HG03432 (cell line): Measurements from ENCODE around the gene DUS2.
"Not testable (repeated sequence)": the region's sequence is repeated elsewhere in the genome, so short reads cannot be mapped to it uniquely, and the experiment has no call there.

Source experiments
- ATAC-seq: cut with Tn5 transposase; IDR thresholded peaks from one replicate; pipeline ENCODE4 v1.9.1; 2021; ENCODE audit warnings: mild to moderate bottlenecking, moderate library complexity; ENCODE audit not compliant: unreplicated experiment

The DUS2 gene

GRCh38 chr16:68115851-68116250 is 92.8 kb downstream of the DUS2 start:
- ATAC-seq, result no peak

DNA sequence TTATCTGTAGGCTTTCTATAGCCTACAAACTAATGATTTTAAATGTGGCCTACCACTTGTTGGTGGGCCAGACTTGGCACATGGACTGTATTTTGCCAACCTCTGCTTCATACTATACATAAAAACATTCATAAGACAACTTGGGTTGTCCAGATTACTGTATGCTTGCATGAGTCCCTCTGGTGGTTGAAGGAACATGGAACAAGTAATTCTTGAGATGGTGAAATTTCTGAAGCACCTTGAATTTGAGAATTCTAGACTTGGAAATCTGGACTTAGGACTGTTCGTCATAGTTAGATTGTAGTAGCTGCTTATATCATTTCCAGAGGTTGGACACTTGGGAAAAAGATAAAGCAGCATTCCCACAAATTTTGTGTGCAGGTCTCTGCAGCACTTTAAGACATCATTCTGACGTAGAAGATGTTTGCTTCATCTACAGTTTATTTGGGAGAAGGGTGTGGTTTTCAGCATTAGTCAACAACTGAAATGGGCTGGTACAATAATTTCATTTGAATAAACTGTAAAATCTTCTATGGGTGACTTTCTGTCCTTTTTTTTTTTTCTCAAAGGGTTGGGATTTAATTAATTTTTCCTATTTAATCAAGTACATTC is 93.3 kb downstream of the DUS2 start:
- ATAC-seq, result no peak

DNA sequence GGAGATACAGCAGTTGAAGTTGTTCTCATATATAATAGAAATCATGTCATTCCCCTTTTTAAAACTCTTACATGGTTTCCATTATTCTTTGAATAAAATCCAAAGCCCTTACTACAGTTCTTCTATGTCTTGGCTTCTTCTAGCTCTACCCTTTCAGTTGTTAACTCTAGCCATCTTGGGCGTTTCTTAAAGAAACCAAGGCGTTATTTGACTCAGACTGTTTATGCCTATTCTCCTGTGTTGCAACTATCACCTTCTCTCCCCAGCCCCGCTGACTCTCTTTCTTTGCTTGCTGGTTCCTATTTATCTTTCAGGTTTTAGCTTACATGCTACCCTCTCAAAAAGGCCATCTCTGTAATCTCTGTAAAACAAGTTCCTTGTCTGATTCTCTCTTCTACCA is 94.8 kb downstream of the DUS2 start:
- ATAC-seq, result no peak

DNA sequence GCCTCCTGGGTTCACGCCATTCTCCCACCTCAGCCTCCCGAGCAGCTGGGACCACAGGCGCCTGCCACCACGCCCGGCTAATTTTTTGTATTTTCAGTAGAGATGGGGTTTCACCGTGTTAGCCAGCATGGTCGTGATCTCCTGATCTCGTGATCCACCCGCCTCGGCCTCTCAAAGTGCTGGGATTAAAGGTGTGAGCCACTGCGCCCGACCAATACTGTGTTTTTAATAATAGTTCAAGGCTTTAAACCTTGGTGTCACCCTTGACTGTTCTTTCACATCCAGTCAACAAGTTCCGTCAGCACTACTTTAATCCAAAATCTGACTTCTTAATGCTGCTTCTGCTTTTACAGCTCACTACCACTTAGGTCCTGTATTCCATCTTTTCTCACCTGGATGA is 95.9 kb downstream of the DUS2 start:
- not testable (repeated sequence) for ATAC-seq

DNA sequence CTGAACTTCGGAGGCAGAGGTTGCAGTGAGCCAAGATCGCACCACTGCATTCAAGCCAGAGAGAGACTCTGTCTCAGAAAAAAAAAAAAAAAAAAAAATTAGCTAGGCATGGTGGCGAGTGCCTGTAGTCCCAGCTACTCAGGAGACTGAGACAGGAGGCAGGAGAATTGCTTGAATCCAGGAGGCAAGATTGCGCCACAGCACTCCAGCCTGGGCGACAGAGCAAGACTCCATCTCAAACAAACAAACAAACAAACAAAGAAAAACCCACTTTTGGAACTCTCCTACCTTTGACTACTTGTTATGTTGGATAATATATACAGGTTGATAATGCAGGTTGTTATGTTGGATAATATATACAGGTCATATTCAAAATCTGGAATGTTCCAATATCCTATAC is 97.4 kb downstream of the DUS2 start:
- ATAC-seq, result not testable (repeated sequence)

GRCh38 chr16:68126395-68126794 is 103.3 kb downstream of the DUS2 start:
- no peak for ATAC-seq

DNA sequence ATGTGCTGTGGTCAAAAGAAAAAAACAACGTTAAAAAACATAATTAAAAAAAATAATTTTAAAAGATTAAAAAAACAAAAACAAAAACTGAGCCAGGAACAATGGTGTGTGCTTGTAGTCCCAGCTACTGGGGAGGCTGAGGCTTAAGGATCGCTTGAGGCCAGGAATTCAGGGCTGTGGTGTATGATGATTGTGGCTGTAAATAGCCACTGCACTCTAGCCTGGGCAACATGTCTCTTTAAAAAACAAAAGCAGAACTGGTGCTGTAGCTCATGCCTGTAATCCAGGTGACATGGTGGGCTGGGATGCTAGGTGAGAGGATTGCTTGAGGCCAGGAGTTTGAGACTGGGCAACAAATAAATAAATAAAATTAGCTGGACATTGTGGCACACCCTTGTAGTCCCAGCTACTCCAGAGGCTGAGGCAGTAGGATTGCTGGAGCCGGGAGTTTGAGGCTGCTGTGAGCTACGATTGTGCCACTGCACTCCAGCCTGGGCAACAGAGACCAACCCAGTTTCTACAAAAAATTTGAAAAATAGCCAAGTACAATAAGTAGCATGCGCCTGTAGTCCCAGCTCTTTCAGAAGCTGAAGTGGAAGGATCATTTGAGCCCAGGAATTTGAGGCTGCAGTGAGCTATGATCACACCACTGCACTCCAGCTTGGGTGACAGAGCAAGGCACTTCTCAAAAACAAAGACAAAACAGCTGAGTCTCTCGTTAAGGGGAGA is 105.7 kb downstream of the DUS2 start:
- ATAC-seq, result no peak
